Sigmoid colon (tissue), 7 donors: ENCODE results near the gene DAAM1. TPM values are rescaled to one million over a fixed set of nuclear protein-coding genes. Genes with fewer than 3 reads are reported as not detected.

ENCODE experiments used
- DNase-seq: peaks from one replicate; pipeline ENCODE4 v3.0.0-alpha.2; 2019
- H3K27ac ChIP-seq, 4 donors: fragments of 200-600 bp; sonication (generic); one replicate each; pipeline ENCODE4 v1.5.1; 2016 to 2019; ENCODE audit warnings: mild to moderate bottlenecking in 1 of 4
- H3K27me3 ChIP-seq, 3 donors: fragments of 200-600 bp; sonication (generic); one replicate each; pipeline ENCODE4 v1.5.1; 2019; ENCODE audit warnings: mild to moderate bottlenecking in 1 of 3
- H3K36me3 ChIP-seq, 4 donors: fragments of 200-600 bp; sonication (generic); one replicate each; pipeline ENCODE4 v1.5.1; 2016 to 2019
- H3K4me1 ChIP-seq, 4 donors: fragments of 200-600 bp; sonication (generic); one replicate each; pipeline ENCODE4 v1.5.1; 2017 to 2019
- H3K4me3 ChIP-seq, 4 donors: fragments of 200-600 bp; sonication (generic); one replicate each; pipeline ENCODE4 v1.5.1; 2017 to 2019; ENCODE audit warnings: mild to moderate bottlenecking in 2 of 4, moderate library complexity in 1 of 4
- H3K9me3 ChIP-seq, 4 donors: fragments of 200-600 bp in 3 of 4; sonication (generic) in 3 of 4; one replicate each; pipeline versions ENCODE4 v1.5.1 to v1.6.1; 2013 to 2019
- EP300 ChIP-seq, 4 donors: sonication (generic); formaldehyde crosslinking; IDR thresholded peaks; one replicate each; pipeline ENCODE4 v1.6.1; 2017; ENCODE audit warnings: antibody characterized with exemption in 4 of 4
- POLR2A ChIP-seq, 2 donors: fragments of 450-650 bp; IDR thresholded peaks; one replicate each; pipeline ENCODE4 v1.6.1; 2016; ENCODE audit warnings: antibody characterized with exemption in 2 of 2, mild to moderate bottlenecking in 2 of 2, moderate library complexity in 2 of 2
- POLR2AphosphoS5 ChIP-seq, 4 donors: sonication (generic); formaldehyde crosslinking; IDR thresholded peaks; one replicate each; pipeline ENCODE4 v1.6.1; 2017; ENCODE audit warnings: antibody characterized with exemption in 4 of 4
- WGBS, 2 donors: extraction: QIAGEN DNeasy Blood & Tissue Kit; methylation state at CpG; one replicate each; pipeline ENCODE4 v1.1.7; 2013; 5-methylcytosine and 5-hydroxymethylcytosine counted together
- intact Hi-C: fragments of 100-400 bp; cut with DNase I; formaldehyde crosslinking; loops from one replicate; pipeline ENCODE4 v1.15.1; 2023
- polyA plus RNA-seq, 3 donors: library from polyadenylated mRNA; stranded (reverse); fragments of 200-250 nt; gene quantifications; one replicate each; pipeline ENCODE4 v1.2.3, GENCODE V29; 2013
- total RNA-seq, 4 donors: library from RNA; depleted of rRNA; stranded (reverse); fragments of >200 nt; gene quantifications; one replicate each; pipeline ENCODE4 v1.1.0, GENCODE V29; 2016
- TF ChIP-seq, protein P1 (sequence below), 4 experiments: fragments of 450-650 bp in 3 of 4; fragments of 200-600 bp in 1 of 4; IDR thresholded peaks; one replicate each; pipeline ENCODE4 v1.5.1; 2016 to 2019; ENCODE audit warnings: antibody characterized with exemption in 4 of 4, mild to moderate bottlenecking in 3 of 4, moderate library complexity in 2 of 4
- donor health status: healthy with polysubstance abuse.
- donor health status: Bipolar disorder and iron deficiency.
- donor health status: healthy.

The DAAM1 gene
- total and polyA plus RNA-seq, 7 donors = 11.4 to 77.8 (median 47.5) TPM

DNA sequence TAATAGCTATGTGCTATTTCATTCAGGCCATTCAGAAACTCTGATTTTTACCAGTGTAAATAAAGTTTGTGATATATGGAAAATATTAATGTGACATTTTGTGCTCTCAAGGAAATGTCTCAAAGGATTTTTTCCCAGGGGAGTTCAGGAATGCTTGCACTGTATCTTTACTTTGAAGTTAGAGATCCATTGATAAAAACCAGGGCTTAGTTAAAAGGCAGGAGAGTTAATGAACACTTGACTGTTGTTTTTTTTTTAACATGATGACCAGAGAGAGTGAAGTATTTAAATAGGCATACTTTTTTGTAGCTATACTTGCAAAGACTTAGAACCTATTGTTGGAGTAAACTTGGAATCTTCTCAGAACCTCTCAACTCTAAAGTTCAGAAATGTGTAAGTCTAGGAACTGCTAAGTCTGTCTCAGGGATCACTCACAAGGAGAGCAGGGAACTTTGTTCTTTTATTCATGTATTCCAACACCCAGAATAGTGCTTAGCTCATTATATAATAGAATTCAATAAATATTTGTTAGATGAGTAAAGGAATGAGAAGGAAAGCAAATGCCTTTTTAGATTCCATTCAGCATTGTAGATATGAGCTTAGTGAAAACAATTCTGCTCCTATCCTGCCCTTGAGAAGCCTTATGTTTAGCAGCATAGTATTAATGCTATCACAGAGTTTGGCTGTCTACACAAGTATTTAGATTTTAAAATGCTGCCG is 117.5 kb downstream of the DAAM1 start:
- DNase-seq = no peak
- Histone ChIP-seq H3K36me3 (no peaks in the 10 kb centered on the region), H3K4me3 (no peak overlapping the region), H3K9me3 (no peaks in the 10 kb centered on the region), H3K4me1 (peaks cover 0 to 72% (median 64%) of the 10 kb centered on the region in 4 donors), H3K27me3 (no peaks in the 10 kb centered on the region), H3K27ac (peak overlapping the region; percentile 50 to 79 (median 64))
- WGBS, 2 donors = 37 to 86% methylated on average over 1 of the region's 1 CpG
- intact Hi-C loops = no loop called here
- TF ChIP-seq EP300 (IDR thresholded peaks at IDR 0.05) (no peak), POLR2A (IDR thresholded peaks at IDR 0.05) (no peak), POLR2AphosphoS5 (IDR thresholded peaks at IDR 0.05) (no peak)
- TF ChIP-seq, protein P1, sequence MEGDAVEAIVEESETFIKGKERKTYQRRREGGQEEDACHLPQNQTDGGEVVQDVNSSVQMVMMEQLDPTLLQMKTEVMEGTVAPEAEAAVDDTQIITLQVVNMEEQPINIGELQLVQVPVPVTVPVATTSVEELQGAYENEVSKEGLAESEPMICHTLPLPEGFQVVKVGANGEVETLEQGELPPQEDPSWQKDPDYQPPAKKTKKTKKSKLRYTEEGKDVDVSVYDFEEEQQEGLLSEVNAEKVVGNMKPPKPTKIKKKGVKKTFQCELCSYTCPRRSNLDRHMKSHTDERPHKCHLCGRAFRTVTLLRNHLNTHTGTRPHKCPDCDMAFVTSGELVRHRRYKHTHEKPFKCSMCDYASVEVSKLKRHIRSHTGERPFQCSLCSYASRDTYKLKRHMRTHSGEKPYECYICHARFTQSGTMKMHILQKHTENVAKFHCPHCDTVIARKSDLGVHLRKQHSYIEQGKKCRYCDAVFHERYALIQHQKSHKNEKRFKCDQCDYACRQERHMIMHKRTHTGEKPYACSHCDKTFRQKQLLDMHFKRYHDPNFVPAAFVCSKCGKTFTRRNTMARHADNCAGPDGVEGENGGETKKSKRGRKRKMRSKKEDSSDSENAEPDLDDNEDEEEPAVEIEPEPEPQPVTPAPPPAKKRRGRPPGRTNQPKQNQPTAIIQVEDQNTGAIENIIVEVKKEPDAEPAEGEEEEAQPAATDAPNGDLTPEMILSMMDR (IDR thresholded peaks at IDR 0.05) = no peak

DNA sequence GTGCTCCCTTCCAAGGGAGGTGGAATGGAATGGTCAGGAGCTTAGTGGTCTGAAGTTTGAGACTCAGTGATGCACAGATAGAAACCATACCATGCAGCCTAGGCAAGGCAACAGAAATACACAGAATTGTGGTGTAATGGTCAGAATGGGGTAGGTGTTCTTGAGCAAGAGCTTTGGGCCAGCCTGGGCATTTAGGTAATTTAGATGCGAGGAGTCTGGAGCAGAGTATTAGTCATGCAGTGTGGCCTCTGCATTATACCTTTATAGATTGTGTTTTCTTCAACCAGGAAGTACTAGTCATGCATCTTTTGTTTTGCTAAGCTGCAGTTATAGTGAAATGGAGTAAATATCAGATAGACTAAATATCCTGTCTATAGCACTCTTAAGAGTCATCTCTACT is 118.3 kb downstream of the DAAM1 start:
- WGBS, 2 donors = 62 to 76% methylated on average over 1 of the region's 1 CpG
- Histone ChIP-seq H3K27ac (peak overlapping the region in 3 of 4 donors; percentile 57 to 79 (median 70)), H3K9me3 (no peaks in the 10 kb centered on the region)

DNA sequence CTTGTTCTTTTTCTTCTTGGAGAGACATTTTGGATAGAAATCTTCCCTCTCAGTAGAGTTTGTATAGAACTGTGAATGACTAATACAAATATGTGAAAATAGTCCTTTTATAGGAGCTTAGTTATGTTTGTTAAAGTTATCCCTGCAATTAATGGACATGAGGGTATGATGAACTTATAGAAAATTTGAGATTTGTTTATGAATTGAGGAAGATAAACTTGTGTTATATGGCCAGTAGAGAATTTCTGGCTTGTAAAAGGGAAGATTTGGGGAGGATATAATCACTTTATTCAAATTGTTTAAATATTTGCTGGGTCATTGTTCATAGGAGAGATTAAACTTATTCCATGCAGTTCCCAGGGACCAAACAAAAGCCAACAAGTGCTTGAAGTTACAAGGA is 119.6 kb downstream of the DAAM1 start:
- intact Hi-C loops = no loop called here
- no peaks in the 10 kb centered on the region for H3K27me3 ChIP-seq
- no peak overlapping the region for H3K4me3 ChIP-seq
- TF ChIP-seq POLR2A (IDR thresholded peaks at IDR 0.05) (no peak), EP300 (IDR thresholded peaks at IDR 0.05) (no peak), POLR2AphosphoS5 (IDR thresholded peaks at IDR 0.05) (no peak)
- TF ChIP-seq, protein P1 (IDR thresholded peaks at IDR 0.05) = no peak
- peaks cover 0 to 89% (median 80%) of the 10 kb centered on the region in 4 donors for H3K4me1 ChIP-seq
- no peaks in the 10 kb centered on the region for H3K9me3 ChIP-seq
- H3K27ac ChIP-seq = peak overlapping the region in 3 of 4 donors; percentile 36 to 79 (median 78)
- DNase-seq = no peak
- no peaks in the 10 kb centered on the region for H3K36me3 ChIP-seq

More for the DNA sequence above, 118.3 kb downstream of the DAAM1 start:
- Histone ChIP-seq H3K27me3 (no peaks in the 10 kb centered on the region), H3K36me3 (no peaks in the 10 kb centered on the region), H3K4me1 (peaks cover 0 to 79% (median 70%) of the 10 kb centered on the region in 4 donors), H3K4me3 (no peak overlapping the region)
- no peak for DNase-seq
- TF ChIP-seq POLR2AphosphoS5 (IDR thresholded peaks at IDR 0.05) (no peak), EP300 (IDR thresholded peaks at IDR 0.05) (no peak), POLR2A (IDR thresholded peaks at IDR 0.05) (no peak)
- TF ChIP-seq, protein P1 (IDR thresholded peaks at IDR 0.05) = no peak
- intact Hi-C loops = no loop called here

DNA sequence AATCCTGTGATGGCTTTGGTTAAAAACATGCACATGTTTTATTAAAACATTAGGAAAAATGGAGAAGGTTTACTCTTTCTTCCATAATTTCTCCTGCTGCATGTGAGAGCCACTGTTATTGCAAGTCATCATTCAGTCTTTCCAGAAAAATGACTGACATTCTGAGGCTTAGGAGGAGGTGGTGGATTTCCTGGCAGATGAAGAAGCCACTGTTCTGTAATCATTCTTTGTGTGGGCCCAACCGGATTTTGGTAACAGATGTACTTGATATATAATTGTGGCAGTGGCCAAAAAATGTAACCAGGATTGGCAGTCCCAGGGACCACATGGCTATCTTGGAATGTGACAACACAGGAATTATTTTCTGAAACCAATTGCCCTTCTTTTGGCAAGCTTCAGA is 120.2 kb downstream of the DAAM1 start:
- H3K4me1 ChIP-seq = peaks cover 0 to 92% (median 86%) of the 10 kb centered on the region in 4 donors
- no peaks in the 10 kb centered on the region for H3K36me3 ChIP-seq
- H3K27me3 ChIP-seq = no peaks in the 10 kb centered on the region
- TF ChIP-seq EP300 (IDR thresholded peaks at IDR 0.05) (no peak), POLR2AphosphoS5 (IDR thresholded peaks at IDR 0.05) (no peak), POLR2A (IDR thresholded peaks at IDR 0.05) (no peak)
- TF ChIP-seq, protein P1 (IDR thresholded peaks at IDR 0.05) = no peak
- H3K4me3 ChIP-seq = no peak overlapping the region
- WGBS, 2 donors = 64 to 87% methylated on average over 1 of the region's 1 CpG
- intact Hi-C loops = no loop called here
- peak overlapping the region in 3 of 4 donors; percentile 36 to 79 (median 78) for H3K27ac ChIP-seq
- no peaks in the 10 kb centered on the region for H3K9me3 ChIP-seq
- no peak for DNase-seq
